ENCODE measurements around the gene LRG1.
"Not testable (repeated sequence)": the region's sequence is repeated elsewhere in the genome, so short reads cannot be mapped to it uniquely, and the experiment has no call there.

Gene LRG1

DNA sequence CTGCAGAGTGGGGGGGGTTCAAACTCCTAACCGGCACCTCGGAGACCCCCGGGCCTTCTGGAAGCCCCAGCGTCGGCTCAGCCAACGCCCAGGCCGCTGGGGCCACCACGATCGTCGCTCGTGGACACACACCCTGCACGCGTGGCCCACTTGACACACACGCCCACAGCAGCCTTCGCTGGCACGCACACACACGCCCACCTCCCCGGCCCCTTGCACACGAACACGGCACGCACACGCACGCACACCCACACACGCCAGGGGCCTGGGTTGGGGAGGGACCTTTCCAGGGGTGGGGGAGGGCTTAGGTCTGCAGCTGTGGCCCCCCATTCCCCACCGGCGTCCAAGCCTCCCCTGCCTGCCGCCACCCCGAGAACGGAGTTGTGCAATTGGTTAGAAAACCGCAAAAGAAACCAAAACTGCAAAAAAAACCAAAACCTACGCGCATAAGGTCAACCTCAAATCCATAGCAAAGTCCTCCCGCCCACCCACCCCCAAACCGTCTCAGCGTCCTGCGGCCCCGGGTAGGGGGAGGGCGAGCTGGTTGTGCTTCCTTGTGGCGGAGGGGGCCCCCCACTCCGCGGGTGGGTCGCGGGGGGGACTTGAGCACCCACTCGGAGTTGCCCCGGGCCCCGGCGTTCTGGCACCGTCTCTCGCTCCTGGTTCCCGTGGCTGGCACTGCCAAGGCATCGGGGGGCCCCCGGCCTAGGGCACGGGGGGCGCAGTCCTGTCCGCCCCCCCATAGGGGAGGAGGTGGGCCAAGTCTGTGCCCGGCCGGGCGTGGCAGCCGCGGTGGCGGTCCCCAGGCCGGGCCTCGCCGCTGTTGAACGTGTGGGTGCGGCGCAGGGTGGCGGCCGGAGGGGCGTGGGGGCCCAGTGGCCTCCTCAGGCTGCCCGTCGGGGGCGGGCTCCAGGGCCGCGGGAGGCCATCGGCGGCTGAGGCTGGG, 3.3 kb upstream of the LRG1 start:
- H3K4me3 ChIP-seq (ENCODE audit: low read depth, low read length): no peak overlapping the region
- in situ Hi-C loops (cut with HindIII; ENCODE audit: low sequenced_read_pairs): no loop called here
- no peak for TF ChIP-seq CTCF (IDR thresholded peaks at IDR 0.05; ENCODE audit: low read depth, low read length)
- no peak for DNase-seq (ENCODE audit: low read depth, low spot score)

- in situ Hi-C loops (cut with HindIII; ENCODE audit: low sequenced_read_pairs); H3K4me3 ChIP-seq (ENCODE audit: low read depth, low read length); DNase-seq (ENCODE audit: low read depth, low spot score): not testable (repeated sequence)
These were observed 1.9 kb upstream of the LRG1 start for GRCh38 chr19:4541806-4542145.

DNA sequence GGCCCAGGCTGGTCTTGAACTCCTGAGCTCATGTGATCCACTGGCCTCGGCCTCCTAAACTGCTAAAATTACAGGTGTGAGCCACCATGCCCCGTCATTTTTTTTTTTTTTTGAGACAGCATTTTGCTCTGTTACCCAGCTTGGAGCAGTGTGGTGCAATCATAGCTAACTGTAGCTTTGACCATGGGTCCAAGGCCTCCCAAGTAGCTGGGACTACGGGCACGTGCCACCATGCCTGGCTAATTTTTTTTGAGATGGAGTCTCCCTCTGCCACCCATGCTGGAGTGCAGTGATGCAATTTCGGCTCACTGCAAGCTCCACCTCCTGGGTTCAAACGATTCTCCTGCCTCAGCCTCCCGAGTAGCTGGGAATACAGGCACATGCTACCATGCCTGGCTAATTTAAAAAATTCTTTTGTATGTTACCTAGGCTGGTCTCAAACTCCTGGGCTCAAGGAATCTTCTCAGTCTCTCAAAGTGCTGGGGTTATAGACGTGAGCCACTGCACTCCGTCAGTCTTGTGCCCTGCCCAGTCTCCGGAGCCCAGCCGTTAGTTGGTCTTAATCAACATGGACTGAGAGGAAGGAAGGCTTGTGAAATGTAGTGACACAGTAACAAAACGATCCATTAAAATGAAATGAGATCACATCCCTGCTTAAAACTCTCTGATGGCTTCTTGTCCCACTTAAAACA, 1.4 kb upstream of the LRG1 start:
- no peak overlapping the region for H3K4me3 ChIP-seq (ENCODE audit: low read depth, low read length)
- no peak for DNase-seq (ENCODE audit: low read depth, low spot score)
- in situ Hi-C loops (cut with HindIII; ENCODE audit: low sequenced_read_pairs): no loop called here
- TF ChIP-seq CTCF (IDR thresholded peaks at IDR 0.05; ENCODE audit: low read depth, low read length): no peak

GRCh38 chr19:4539169-4539692, 605 bp downstream of the LRG1 start:
- no peak for TF ChIP-seq CTCF (IDR thresholded peaks at IDR 0.05; ENCODE audit: low read depth, low read length)
- in situ Hi-C loops (cut with HindIII; ENCODE audit: low sequenced_read_pairs): no loop called here
- no peak overlapping the region for H3K4me3 ChIP-seq (ENCODE audit: low read depth, low read length)
- no peak for DNase-seq (ENCODE audit: low read depth, low spot score)

DNA sequence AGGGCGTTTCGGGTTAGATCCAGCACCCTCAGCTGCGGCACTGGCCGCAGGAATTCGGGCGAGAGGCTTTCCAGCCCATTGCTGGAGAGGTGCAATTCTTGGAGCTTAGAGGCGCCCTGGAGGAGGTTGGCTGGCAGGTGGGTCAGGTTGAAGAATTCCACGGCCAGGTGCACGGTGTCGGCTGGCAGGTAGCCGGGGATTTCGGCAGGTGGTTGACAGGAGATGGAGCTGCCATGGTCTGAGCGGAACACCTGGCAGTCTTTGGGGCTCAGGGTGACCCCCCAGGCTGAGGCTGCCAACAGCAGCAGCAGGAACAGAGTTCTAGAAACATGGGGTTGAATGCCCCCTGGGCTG, 1.3 kb downstream of the LRG1 start:
- in situ Hi-C loops (cut with HindIII; ENCODE audit: low sequenced_read_pairs): no loop called here
- TF ChIP-seq CTCF (IDR thresholded peaks at IDR 0.05; ENCODE audit: low read depth, low read length): no peak
- DNase-seq (ENCODE audit: low read depth, low spot score): no peak
- H3K4me3 ChIP-seq (ENCODE audit: low read depth, low read length): no peak overlapping the region

DNA sequence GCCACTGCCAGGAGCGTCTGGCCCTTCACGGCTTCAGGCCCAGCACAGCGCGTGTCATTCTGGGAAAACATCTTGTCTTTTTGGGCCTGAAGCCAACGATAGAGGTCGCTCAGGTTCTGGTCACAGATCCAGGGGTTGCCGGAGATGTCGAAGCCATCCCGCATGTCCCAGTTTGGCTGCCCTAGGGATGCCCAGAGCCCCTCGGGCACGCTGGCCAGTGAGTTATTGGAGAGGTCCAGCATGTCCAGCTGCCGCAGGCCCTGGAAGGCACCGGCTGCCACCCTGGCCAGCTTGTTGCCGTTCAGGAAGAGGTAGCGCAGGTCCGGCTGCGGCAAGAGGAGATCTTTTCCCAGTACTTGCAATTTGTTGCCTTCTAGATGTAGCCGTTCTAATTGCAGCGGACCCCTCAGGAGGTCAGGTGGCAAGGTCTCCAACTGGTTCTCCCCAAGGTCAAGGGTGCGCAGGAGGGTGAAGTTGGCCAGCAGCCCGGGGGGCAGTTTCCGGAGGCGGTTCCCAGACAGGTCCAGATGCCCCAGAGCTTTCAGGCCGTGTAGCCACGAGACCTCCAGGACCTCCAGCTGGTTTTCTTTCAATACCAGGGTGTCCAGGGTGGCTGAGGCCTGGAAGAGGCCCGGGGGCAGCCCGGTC, 1.8 kb downstream of the LRG1 start:
- no peak overlapping the region for H3K4me3 ChIP-seq (ENCODE audit: low read depth, low read length)
- in situ Hi-C loops (cut with HindIII; ENCODE audit: low sequenced_read_pairs): no loop called here
- no peak for DNase-seq (ENCODE audit: low read depth, low spot score)
- no peak for TF ChIP-seq CTCF (IDR thresholded peaks at IDR 0.05; ENCODE audit: low read depth, low read length)

Measured in astrocyte of the spinal cord (primary cell).